Endothelial cell of umbilical vein (primary cell): ENCODE results near the gene SMARCE1.

Experiments used
- CTCF ChIP-seq, 2 donors: IDR thresholded peaks; 1 replicate in 1 of 2; 2 replicates in 1 of 2; pipeline ENCODE4 v1.5.1; 2011; ENCODE audit warnings: low read length in 2 of 2, mild to moderate bottlenecking in 2 of 2, moderate library complexity in 2 of 2, control low read depth in 1 of 2, inconsistent platforms in 1 of 2, low read depth in 1 of 2; ENCODE audit not compliant: insufficient read depth in 1 of 2; ENCODE audit errors: extremely low read depth in 1 of 2
- EZH2 ChIP-seq: IDR thresholded peaks from 2 replicates; pipeline ENCODE4 v1.6.1; 2012; ENCODE audit warnings: borderline replicate concordance, low read depth, mild to moderate bottlenecking, moderate library complexity, low read length, inconsistent platforms; ENCODE audit not compliant: severe bottlenecking
- MAX ChIP-seq: IDR thresholded peaks from 2 replicates; pipeline ENCODE4 v1.6.1; 2011; ENCODE audit not compliant: insufficient read depth, insufficient read length
- POLR2A ChIP-seq: IDR thresholded peaks from 2 replicates; pipeline ENCODE4 v1.6.1; 2012; ENCODE audit warnings: low read depth, mild to moderate bottlenecking, control low read depth, low read length
- POLR2AphosphoS5 ChIP-seq: IDR thresholded peaks from 2 replicates; pipeline ENCODE4 v1.6.1; 2012; ENCODE audit warnings: low read depth, mild to moderate bottlenecking, control low read depth, low read length, moderate library complexity; ENCODE audit not compliant: insufficient read depth

- TF ChIP-seq EZH2 (no peak), POLR2A (no peak), CTCF (IDR thresholded peaks at IDR 0.05; ENCODE audit: extremely low read depth in 1 of 2, insufficient read depth in 1 of 2, low read depth in 1 of 2, low read length in 2 of 2) (peak; percentile 23 to 39), MAX (no peak), POLR2AphosphoS5 (no peak)
Measured at GRCh38 chr17:40615068-40615840, 32.4 kb downstream of the SMARCE1 start.
